ENCODE results near the gene HES7.

DNA sequence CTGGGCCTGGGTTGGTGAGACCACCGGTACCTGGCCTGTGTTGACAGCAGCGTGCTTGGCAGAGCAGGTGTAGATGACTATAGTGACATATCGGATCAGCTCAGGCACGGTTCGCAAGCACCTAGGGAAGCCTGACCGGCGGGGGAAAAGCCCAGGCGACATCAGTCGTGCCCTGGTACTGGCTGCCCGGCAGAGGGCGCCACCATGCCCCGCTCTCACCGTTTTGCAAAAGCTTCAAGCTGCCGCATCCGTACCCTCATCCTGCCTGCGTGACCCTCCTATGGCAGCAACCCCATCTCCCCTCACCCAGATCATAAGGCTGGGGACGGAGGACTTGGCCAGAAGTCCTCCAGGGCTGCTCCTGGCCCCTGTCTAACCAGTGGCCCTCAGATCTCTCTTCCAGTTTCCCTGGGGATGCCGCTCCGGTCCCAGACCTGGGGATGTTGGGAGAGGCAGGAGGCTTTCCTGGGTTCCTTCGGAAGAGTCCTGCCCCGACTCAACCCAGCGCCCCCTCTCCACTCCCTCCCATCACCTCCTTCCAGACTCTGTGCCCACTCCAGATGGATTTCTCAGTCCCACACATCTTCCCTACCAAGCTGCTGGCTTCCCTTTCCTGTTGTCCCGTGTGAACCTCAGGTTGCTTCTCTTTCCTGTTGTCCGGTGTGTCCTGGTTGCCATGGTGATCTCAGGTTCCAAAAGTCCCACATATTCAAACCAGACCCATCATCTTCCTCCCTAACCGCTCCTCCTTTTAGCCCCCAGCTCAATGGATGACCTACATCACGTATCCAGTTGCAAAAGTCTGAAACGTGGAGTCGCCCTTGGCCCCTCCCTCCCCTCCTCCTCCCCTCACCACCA is 50.0 kb downstream of the HES7 start:
- TF ChIP-seq CTCF (IDR thresholded peaks at IDR 0.05) (peak; percentile 89), PRRX2 (CRISPR knock-in tag; IDR thresholded peaks at IDR 0.05) (no peak), ESRRA (CRISPR knock-in tag; IDR thresholded peaks at IDR 0.05; ENCODE audit: borderline replicate concordance) (no peak), E2F1 (CRISPR knock-in tag; IDR thresholded peaks at IDR 0.05) (no peak), NFYB (CRISPR knock-in tag; conservative IDR thresholded peaks at IDR 0.05; ENCODE audit: low read depth) (no peak), NR3C1 (CRISPR knock-in tag; conservative IDR thresholded peaks at IDR 0.05; ENCODE audit: low read depth) (no peak), TEAD1 (CRISPR knock-in tag; IDR thresholded peaks at IDR 0.05) (no peak), CREB1 (CRISPR knock-in tag; IDR thresholded peaks at IDR 0.05) (no peak), ZNF671 (CRISPR knock-in tag; IDR thresholded peaks at IDR 0.05) (no peak), ATF3 (CRISPR knock-in tag; conservative IDR thresholded peaks at IDR 0.05) (no peak), TP53 (CRISPR knock-in tag; IDR thresholded peaks at IDR 0.05) (no peak), KAT7 (CRISPR knock-in tag; IDR thresholded peaks at IDR 0.05; ENCODE audit: borderline replicate concordance) (no peak)
- TF ChIP-seq, protein P1, sequence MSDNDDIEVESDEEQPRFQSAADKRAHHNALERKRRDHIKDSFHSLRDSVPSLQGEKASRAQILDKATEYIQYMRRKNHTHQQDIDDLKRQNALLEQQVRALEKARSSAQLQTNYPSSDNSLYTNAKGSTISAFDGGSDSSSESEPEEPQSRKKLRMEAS (CRISPR knock-in tag; IDR thresholded peaks at IDR 0.05) = no peak
